Measurements from ENCODE around the gene CCDC92B.

Gene CCDC92B

DNA sequence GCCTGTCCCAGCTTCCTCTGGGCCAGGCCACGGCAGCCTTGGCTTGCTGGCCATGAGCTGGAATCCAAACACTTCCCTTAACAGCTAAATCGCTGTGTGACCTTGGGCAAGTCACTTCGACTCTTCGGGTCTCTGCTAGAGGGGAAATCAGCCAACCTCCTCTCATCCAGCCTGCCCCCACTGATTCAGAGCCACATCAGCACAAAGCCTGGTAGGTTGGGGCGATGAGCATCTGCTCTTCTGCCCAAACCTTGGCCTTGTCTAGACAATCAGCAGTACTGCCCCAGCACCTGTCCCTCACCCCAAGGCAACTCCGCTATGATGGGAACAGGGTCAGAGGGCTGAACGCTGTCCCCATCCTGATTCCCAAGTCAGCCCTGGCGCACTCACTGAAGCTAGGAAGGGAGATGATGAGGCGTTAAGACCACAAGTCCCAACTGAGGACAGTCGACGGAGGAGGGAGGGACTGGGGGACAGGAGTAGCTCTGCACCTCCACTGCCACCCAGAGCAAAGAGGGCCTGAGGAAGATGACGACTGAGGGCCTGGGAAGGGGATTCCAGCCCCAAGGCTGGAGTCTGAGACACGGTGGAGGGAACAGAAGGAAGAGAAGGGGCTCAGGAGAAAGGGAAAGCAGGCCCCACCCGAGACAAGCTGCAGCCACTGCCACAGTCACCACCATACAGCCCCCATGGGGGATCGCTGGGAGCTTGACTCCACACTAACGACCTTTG is 39.2 kb downstream of the CCDC92B start:
- POLR2A ChIA-PET, result interaction anchor here (1.5 kb wide), 1 partner anchor 14 kb away, joined by 3 read pairs; no protein-coding TSS in a partner anchor
- DNase-seq (ENCODE audit: low read depth, low spot score), result no peak
- TF ChIP-seq, protein P1, sequence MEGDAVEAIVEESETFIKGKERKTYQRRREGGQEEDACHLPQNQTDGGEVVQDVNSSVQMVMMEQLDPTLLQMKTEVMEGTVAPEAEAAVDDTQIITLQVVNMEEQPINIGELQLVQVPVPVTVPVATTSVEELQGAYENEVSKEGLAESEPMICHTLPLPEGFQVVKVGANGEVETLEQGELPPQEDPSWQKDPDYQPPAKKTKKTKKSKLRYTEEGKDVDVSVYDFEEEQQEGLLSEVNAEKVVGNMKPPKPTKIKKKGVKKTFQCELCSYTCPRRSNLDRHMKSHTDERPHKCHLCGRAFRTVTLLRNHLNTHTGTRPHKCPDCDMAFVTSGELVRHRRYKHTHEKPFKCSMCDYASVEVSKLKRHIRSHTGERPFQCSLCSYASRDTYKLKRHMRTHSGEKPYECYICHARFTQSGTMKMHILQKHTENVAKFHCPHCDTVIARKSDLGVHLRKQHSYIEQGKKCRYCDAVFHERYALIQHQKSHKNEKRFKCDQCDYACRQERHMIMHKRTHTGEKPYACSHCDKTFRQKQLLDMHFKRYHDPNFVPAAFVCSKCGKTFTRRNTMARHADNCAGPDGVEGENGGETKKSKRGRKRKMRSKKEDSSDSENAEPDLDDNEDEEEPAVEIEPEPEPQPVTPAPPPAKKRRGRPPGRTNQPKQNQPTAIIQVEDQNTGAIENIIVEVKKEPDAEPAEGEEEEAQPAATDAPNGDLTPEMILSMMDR (IDR thresholded peaks at IDR 0.05; ENCODE audit: insufficient read depth, low read length, missing control alignments), result no peak
- peak overlapping the region; percentile 74 for H3K4me3 ChIP-seq (ENCODE audit: low read depth, low read length)
- CTCF ChIA-PET, result no interaction called here

DNA sequence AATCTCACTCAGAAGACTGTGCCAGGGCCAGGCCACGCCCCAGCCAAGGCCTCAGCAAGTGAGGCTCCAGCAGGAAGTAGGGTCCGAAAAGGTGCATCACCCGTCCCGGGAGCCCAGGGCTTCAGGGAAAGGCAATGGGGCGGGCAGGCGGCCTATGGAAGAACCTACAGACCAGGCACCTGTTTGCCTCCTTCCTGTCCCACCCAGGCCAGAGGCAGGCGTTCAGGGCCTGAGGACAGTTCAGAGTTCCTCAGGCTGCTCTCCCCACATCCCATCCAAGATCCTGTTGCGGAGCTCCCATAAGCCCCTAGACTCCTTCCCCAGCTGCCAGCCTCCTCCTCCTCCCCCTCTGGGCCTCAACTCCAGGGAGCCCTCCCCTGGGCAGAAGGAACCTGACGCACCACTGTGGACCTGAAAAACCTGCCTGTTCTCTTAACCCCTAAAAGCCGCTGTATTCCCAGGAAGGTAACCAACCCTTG is 40.2 kb downstream of the CCDC92B start:
- CTCF ChIA-PET, result no interaction called here
- TF ChIP-seq, protein P1 (IDR thresholded peaks at IDR 0.05; ENCODE audit: insufficient read depth, low read length, missing control alignments), result no peak
- DNase-seq (ENCODE audit: low read depth, low spot score), result no peak
- POLR2A ChIA-PET, result no interaction called here
- H3K4me3 ChIP-seq (ENCODE audit: low read depth, low read length), result 0 out of 2 replicates have a peak overlapping the region, but pooled peaks have one; percentile 3

DNA sequence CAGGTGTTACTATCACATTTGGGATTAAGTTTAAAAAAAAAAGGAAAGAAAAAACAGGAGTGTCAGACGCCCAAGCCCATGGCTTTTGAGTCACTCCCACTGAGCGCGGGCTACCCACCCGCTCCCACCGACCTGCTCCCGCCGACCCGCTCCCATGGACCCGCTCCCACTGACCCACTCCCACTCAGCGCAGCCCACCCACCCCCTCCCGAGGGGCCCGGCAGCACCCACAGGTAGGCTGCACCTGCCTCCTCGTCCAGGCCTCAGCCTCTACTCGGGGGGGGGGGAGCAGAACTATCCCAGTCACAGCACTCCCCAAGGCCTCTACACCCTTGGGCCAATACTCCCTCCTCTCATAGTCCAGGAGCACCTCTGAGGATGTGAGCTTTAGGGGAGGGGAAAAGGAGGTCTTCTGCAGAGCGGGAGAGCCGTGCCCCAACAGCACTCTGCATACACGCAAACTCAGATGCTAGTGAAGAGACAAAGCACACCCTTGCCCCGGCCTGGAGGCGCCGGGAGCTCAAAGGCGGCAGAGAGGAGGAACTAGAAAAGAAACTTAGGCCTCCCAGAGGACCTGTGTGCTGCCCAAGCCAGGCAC is 40.8 kb downstream of the CCDC92B start:
- no peak overlapping the region for H3K4me3 ChIP-seq (ENCODE audit: low read depth, low read length)
- DNase-seq (ENCODE audit: low read depth, low spot score), result no peak
- ChIA-PET CTCF (no interaction called here), POLR2A (no interaction called here)
- TF ChIP-seq, protein P1 (IDR thresholded peaks at IDR 0.05; ENCODE audit: insufficient read depth, low read length, missing control alignments), result no peak

DNA sequence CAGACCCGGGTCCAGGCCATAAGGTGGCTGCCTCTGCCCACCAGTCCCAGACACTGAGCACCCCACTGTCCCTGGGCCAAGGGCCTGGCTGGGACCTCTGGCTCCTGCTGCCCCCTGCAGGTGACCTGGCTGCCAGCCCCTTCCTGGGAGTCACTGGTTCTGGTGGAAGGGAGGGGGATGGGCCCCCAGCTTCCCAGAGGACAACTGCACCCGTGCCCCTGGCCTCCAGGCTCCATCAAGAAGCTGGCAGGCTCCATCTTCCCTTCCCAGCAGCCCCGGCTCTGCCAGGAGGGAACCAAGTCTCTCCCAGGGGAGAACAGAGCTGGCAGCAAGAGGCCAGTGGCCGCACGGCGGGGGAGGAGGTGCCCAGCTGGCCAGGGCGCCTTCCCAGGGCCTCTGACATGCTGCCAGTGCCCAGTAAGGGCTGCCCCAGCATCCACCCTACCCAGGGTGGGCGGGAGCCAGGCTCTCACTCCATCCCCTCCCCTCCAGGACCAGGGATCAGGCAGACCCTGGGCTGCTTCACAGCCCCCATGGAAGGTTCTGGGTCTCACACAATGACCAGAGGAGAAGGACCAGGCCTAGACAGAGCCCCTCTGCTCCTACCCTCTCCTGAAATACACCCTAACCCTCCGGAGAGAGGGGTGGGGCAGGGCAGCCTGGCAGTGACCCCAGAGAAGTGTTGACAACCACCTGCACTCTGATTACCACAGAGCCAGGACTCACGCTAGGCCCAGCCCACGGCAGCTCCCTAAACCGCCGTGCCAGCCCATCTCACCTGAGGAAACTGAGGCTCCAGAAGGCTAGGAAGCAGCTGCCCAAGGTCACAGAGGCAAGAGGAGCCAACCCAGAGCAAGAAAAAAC is 41.5 kb downstream of the CCDC92B start:
- ChIA-PET POLR2A (no interaction called here), CTCF (no interaction called here)
- H3K4me3 ChIP-seq (ENCODE audit: low read depth, low read length), result no peak overlapping the region
- DNase-seq (ENCODE audit: low read depth, low spot score), result no peak
- TF ChIP-seq, protein P1 (IDR thresholded peaks at IDR 0.05; ENCODE audit: insufficient read depth, low read length, missing control alignments), result peak; percentile 37

DNA sequence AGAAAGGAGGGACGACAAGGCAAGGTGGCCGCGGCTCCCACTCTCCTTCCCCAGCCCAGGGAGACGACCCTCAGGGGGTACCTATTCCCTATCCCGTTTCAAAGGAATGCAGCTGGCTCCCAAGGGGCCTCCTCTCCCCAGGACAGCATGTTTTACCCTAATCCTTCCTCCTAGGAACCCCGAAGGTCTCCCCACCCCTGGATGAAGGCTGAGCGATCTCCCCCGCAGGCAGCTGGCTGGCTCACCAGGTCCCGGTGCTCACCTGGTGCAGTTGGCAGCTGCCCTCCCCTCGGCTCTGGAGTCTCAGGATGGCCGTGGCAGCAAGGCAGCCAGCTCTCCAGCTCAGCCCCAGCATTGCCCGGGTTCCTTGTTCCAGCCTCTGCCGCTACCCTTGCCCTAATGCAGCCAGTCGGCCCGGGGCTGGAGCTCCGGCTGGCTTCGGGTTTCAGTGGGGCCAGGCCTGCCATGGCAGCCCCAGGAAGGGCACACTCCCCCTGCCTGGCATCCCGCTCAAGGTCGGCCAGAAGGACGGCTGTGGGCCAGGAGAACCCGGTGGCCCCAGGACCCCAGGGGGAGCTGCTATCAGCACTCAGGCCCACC is 42.4 kb downstream of the CCDC92B start:
- POLR2A ChIA-PET, result no interaction called here
- CTCF ChIA-PET, result interaction anchor here (1.0 kb wide), 1 partner anchor 9 kb away, joined by 4 read pairs; no protein-coding TSS in a partner anchor
- no peak for DNase-seq (ENCODE audit: low read depth, low spot score)
- no peak overlapping the region for H3K4me3 ChIP-seq (ENCODE audit: low read depth, low read length)
- TF ChIP-seq, protein P1 (IDR thresholded peaks at IDR 0.05; ENCODE audit: insufficient read depth, low read length, missing control alignments), result no peak

All from AG04449 (cell line).